Stomach (tissue), 9 donors: ENCODE data around the gene FUCA2. TPM values are rescaled to one million over a fixed set of nuclear protein-coding genes. Genes with fewer than 3 reads are reported as not detected.

Source experiments
- DNase-seq, 2 donors: peaks; one replicate each; pipeline versions ENCODE4 v3.0.0 to v3.0.0-alpha.2; 2013 to 2019
- H3K27ac ChIP-seq, 5 donors: fragments of 200-600 bp in 4 of 5; sonication (generic) in 4 of 5; one replicate each; pipeline ENCODE4 v1.5.1; 2013 to 2019; ENCODE audit warnings: mild to moderate bottlenecking in 1 of 5, moderate library complexity in 1 of 5
- H3K27me3 ChIP-seq, 3 donors: fragments of 200-600 bp; sonication (generic); one replicate each; pipeline ENCODE4 v1.5.1; 2017 to 2019; ENCODE audit warnings: mixed run types in 1 of 3
- H3K36me3 ChIP-seq, 4 donors: fragments of 200-600 bp; sonication (generic); 1 replicate in 3 of 4; 2 replicates in 1 of 4; pipeline ENCODE4 v1.5.1; 2016 to 2019
- H3K4me1 ChIP-seq, 4 donors: fragments of 200-600 bp; sonication (generic); one replicate each; pipeline ENCODE4 v1.5.1; 2016 to 2019
- H3K4me3 ChIP-seq, 4 donors: fragments of 200-600 bp; sonication (generic) in 3 of 4; one replicate each; pipeline ENCODE4 v1.5.1; 2016 to 2019; ENCODE audit warnings: mild to moderate bottlenecking in 1 of 4
- H3K9me3 ChIP-seq, 4 donors: fragments of 200-600 bp; sonication (generic); one replicate each; pipeline ENCODE4 v1.5.1; 2016 to 2019
- EP300 ChIP-seq: sonication (generic); formaldehyde crosslinking; IDR thresholded peaks from one replicate; pipeline ENCODE4 v1.6.1; 2017; ENCODE audit warnings: antibody characterized with exemption
- POLR2A ChIP-seq, 4 donors: fragments of 450-650 bp; IDR thresholded peaks; one replicate each; pipeline ENCODE4 v1.6.1; 2016; ENCODE audit warnings: antibody characterized with exemption in 4 of 4, control low read depth in 2 of 4, mild to moderate bottlenecking in 1 of 4, moderate library complexity in 1 of 4
- POLR2AphosphoS5 ChIP-seq, 3 donors: sonication (generic); formaldehyde crosslinking; IDR thresholded peaks; one replicate each; pipeline ENCODE4 v1.6.1; 2016; ENCODE audit warnings: antibody characterized with exemption in 3 of 3
- WGBS, 5 donors: extraction: QIAGEN DNeasy Blood & Tissue Kit in 3 of 5; methylation state at CpG; one replicate each; pipeline versions ENCODE4 v1.1.5 to v1.1.7; 2013 to 2018; 5-methylcytosine and 5-hydroxymethylcytosine counted together
- intact Hi-C: fragments of 100-400 bp; cut with DNase I; formaldehyde crosslinking; loops from one replicate; pipeline ENCODE4 v1.15.1; 2023; ENCODE audit warnings: low total_unique reads
- polyA plus RNA-seq, 3 donors: library from polyadenylated mRNA; stranded (reverse); fragments of 200-250 nt; gene quantifications; one replicate each; pipeline ENCODE4 v1.2.3, GENCODE V29; 2013
- total RNA-seq, 5 donors: library from RNA; depleted of rRNA; stranded (reverse); fragments of >200 nt; gene quantifications; one replicate each; pipeline versions ENCODE4 v1.1.0 to v1.2.3, GENCODE V29; 2014 to 2016
- TF ChIP-seq, protein P1 (sequence below), 7 experiments: fragments of 450-650 bp in 4 of 7; fragments of 200-600 bp in 3 of 7; sonication (generic) in 3 of 7; IDR thresholded peaks; one replicate each; pipeline ENCODE4 v1.5.1; 2016 to 2019; ENCODE audit warnings: antibody characterized with exemption in 7 of 7, control low read depth in 2 of 7, mild to moderate bottlenecking in 1 of 7
- donor health status: healthy with polysubstance abuse.
- donor health status: Bipolar disorder and iron deficiency.
- donor health status: healthy.

The FUCA2 gene
- total and polyA plus RNA-seq, 8 donors: 12.9 to 53.8 (median 25.7) TPM

GRCh38 chr6:143539106-143539505 is 27.6 kb upstream of the FUCA2 start:
- H3K36me3 ChIP-seq: no peaks in the 10 kb centered on the region
- peak overlapping the region in 1 of 5 donors; percentile 92 for H3K27ac ChIP-seq
- TF ChIP-seq POLR2AphosphoS5 (IDR thresholded peaks at IDR 0.05) (no peak), EP300 (no peak), POLR2A (IDR thresholded peaks at IDR 0.05) (no peak)
- TF ChIP-seq, protein P1, sequence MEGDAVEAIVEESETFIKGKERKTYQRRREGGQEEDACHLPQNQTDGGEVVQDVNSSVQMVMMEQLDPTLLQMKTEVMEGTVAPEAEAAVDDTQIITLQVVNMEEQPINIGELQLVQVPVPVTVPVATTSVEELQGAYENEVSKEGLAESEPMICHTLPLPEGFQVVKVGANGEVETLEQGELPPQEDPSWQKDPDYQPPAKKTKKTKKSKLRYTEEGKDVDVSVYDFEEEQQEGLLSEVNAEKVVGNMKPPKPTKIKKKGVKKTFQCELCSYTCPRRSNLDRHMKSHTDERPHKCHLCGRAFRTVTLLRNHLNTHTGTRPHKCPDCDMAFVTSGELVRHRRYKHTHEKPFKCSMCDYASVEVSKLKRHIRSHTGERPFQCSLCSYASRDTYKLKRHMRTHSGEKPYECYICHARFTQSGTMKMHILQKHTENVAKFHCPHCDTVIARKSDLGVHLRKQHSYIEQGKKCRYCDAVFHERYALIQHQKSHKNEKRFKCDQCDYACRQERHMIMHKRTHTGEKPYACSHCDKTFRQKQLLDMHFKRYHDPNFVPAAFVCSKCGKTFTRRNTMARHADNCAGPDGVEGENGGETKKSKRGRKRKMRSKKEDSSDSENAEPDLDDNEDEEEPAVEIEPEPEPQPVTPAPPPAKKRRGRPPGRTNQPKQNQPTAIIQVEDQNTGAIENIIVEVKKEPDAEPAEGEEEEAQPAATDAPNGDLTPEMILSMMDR (IDR thresholded peaks at IDR 0.05): no peak
- H3K27me3 ChIP-seq: no peaks in the 10 kb centered on the region
- no peaks in the 10 kb centered on the region for H3K9me3 ChIP-seq
- no peak overlapping the region for H3K4me3 ChIP-seq
- no peak for DNase-seq
- intact Hi-C loops: no loop called here
- WGBS, 5 donors: 82 to 93% (median 90%) methylated on average over 4 of the region's 4 CpGs
- peaks cover 18 to 58% (median 35%) of the 10 kb centered on the region in 4 donors for H3K4me1 ChIP-seq

GRCh38 chr6:143538374-143538773 is 26.9 kb upstream of the FUCA2 start:
- peak overlapping the region in 1 of 5 donors; percentile 92 for H3K27ac ChIP-seq
- H3K27me3 ChIP-seq: no peaks in the 10 kb centered on the region
- H3K36me3 ChIP-seq: no peaks in the 10 kb centered on the region
- peaks cover 18 to 51% (median 31%) of the 10 kb centered on the region in 4 donors for H3K4me1 ChIP-seq
- peak overlapping the region in 2 of 4 donors; percentile 50 to 65 for H3K4me3 ChIP-seq
- intact Hi-C loops: no loop called here
- WGBS, 5 donors: 91 to 99% (median 95%) methylated on average over 7 of the region's 7 CpGs
- no peak for DNase-seq
- TF ChIP-seq, protein P1 (IDR thresholded peaks at IDR 0.05): no peak
- TF ChIP-seq EP300 (no peak), POLR2A (IDR thresholded peaks at IDR 0.05) (no peak), POLR2AphosphoS5 (IDR thresholded peaks at IDR 0.05) (no peak)
- H3K9me3 ChIP-seq: no peaks in the 10 kb centered on the region

GRCh38 chr6:143536866-143537691 is 25.6 kb upstream of the FUCA2 start:
- 0 to 1% (median 1%) methylated on average over 36 to 103 of the region's 103 CpGs for WGBS, 5 donors
- TF ChIP-seq EP300 (no peak), POLR2AphosphoS5 (IDR thresholded peaks at IDR 0.05) (peak in 2 of 3 donors; percentile 21 to 49)
- TF ChIP-seq, protein P1 (IDR thresholded peaks at IDR 0.05): peak in 2 of 7 experiments; percentile 30 to 38
- Histone ChIP-seq H3K27me3 (no peaks in the 10 kb centered on the region), H3K9me3 (no peaks in the 10 kb centered on the region), H3K27ac (peak overlapping the region; percentile 74 to 92 (median 89)), H3K4me3 (peak overlapping the region; percentile 50 to 65 (median 62)), H3K4me1 (peaks cover 18 to 47% (median 28%) of the 10 kb centered on the region in 4 donors), H3K36me3 (no peaks in the 10 kb centered on the region)
- intact Hi-C loops: no loop called here
- DNase-seq: peak; percentile 68 to 90

DNA sequence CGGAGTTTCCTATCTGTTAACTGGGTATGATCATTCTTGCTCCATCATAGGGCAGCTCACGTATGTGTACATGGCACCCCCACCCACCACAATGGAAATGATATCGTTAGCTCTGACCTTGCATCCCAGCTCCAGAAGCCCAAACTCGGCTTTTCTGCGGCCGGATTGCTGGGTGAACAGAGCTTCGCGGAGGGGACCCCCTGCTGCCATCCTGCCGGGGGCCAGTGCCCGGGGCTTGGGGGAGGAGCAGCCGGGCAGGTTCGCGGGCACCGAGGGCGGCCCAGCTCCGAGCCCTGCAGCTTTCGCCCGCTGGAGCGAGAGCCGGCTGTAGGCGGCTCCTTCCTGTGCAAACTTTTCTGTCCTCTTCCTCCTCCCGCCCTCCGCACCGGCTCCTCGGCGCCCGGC is 24.9 kb upstream of the FUCA2 start:
- Histone ChIP-seq H3K9me3 (no peaks in the 10 kb centered on the region), H3K4me3 (peak overlapping the region; percentile 50 to 65 (median 62)), H3K27me3 (no peaks in the 10 kb centered on the region), H3K27ac (peak overlapping the region; percentile 74 to 92 (median 89)), H3K36me3 (no peaks in the 10 kb centered on the region), H3K4me1 (peaks cover 18 to 43% (median 26%) of the 10 kb centered on the region in 4 donors)
- DNase-seq: peak; percentile 66 to 80
- intact Hi-C loops: no loop called here
- 1 to 4% (median 1%) methylated on average over 21 to 27 of the region's 27 CpGs for WGBS, 5 donors
- TF ChIP-seq POLR2A (IDR thresholded peaks at IDR 0.05): no peak
